ENCODE measurements around the gene CMKLR1.

GRCh38 chr12:108373111-108373510 is 34.0 kb upstream of the CMKLR1 start:
- TF ChIP-seq CTCF (conservative IDR thresholded peaks at IDR 0.05; ENCODE audit: low read depth, low read length) (peak; percentile 48; the same call in 1 of the 2 replicates), EZH2 (IDR thresholded peaks at IDR 0.05; ENCODE audit: borderline replicate concordance, low read depth, low read length, poor library complexity, severe bottlenecking) (no peak)

Data from A673 (cell line).